Activated T-helper 17 cell treated with anti-CD3 and anti-CD28 coated beads, Interleukin-2, amount 50 U/mL, for 72 hours (primary cell): ENCODE measurements around the gene STIM1. TPM values are rescaled to one million over a fixed set of nuclear protein-coding genes. Genes with fewer than 3 reads are reported as not detected.

Experiments
- ATAC-seq: fragments of 150-1000 bp; cut with Tn5 transposase; replicated peaks from 2 replicates; pipeline ENCODE4 v1.10.0; 2021; ENCODE audit warnings: mild to moderate bottlenecking, moderate library complexity
- H3K27ac Mint-ChIP-seq: one replicate; pipeline ENCODE4 v1.8.0; 2022; ENCODE audit warnings: mixed read lengths
- H3K27me3 Mint-ChIP-seq: one replicate; pipeline ENCODE4 v1.8.0; 2022; ENCODE audit warnings: mixed read lengths
- H3K36me3 Mint-ChIP-seq: one replicate; pipeline ENCODE4 v1.8.0; 2022; ENCODE audit warnings: low read depth, mild to moderate bottlenecking, mixed read lengths
- H3K4me1 Mint-ChIP-seq: one replicate; pipeline ENCODE4 v1.8.0; 2022; ENCODE audit warnings: mixed read lengths
- H3K4me3 Mint-ChIP-seq: one replicate; pipeline ENCODE4 v1.8.0; 2022; ENCODE audit warnings: mild to moderate bottlenecking, mixed read lengths
- H3K9me3 Mint-ChIP-seq: one replicate; pipeline ENCODE4 v1.8.0; 2022; ENCODE audit warnings: mixed read lengths
- total RNA-seq, 2 donors: library from RNA; stranded (reverse); gene quantifications; one replicate each; pipeline ENCODE4 v1.2.3, GENCODE V29; 2022

STIM1 gene
- total RNA-seq, 2 donors from 2014 or later: 68.8 to 82.7 TPM

GRCh38 chr11:3916962-3917361 lies 61.5 kb downstream of the STIM1 start:
- Mint-ChIP-seq H3K9me3 (no peaks in the 10 kb centered on the region), H3K4me1 (peaks cover 40% of the 10 kb centered on the region), H3K4me3 (no peak overlapping the region), H3K36me3 (peaks cover 4% of the 10 kb centered on the region), H3K27me3 (no peaks in the 10 kb centered on the region), H3K27ac (peak overlapping the region; percentile 20)
- ATAC-seq: peak; percentile 34

DNA sequence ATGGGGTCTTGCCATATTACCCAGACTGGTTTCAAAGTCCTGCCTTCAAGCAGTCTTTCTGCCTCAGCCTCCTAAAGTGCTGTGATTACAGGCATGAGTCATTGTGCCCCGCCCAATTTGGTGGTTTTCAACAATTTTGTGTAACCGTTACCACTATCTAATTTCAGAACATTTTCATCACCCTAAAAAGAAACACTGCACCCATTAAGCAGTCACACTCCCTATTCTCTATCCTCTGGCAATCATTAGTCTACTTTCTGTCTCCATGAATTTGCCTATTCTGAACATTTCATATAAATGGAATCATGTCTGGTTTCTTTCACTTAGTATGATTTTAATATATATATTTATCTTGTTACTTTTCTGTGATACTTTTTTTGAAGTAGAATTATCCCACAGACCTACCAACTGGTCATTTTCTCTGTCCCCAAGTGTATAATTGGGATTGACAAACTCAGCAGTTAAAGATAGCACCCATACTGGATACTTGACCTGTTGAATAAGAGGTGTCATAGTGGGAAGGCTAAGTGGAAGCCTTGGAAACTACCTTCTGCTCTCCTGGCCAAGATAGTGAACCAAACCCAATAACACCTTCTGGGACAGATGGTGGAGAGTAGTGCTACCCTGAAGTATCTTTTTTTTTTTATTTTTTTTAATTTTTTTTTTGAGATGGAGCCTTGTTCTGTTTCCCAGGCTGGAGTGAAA lies 64.8 kb downstream of the STIM1 start:
- ATAC-seq: peak; percentile 90
- H3K4me1 Mint-ChIP-seq: peaks cover 34% of the 10 kb centered on the region
- peaks cover 4% of the 10 kb centered on the region for H3K36me3 Mint-ChIP-seq
- H3K27ac Mint-ChIP-seq: peak overlapping the region; percentile 85
- H3K4me3 Mint-ChIP-seq: peak overlapping the region; percentile 67
- no peaks in the 10 kb centered on the region for H3K27me3 Mint-ChIP-seq
- no peaks in the 10 kb centered on the region for H3K9me3 Mint-ChIP-seq

DNA sequence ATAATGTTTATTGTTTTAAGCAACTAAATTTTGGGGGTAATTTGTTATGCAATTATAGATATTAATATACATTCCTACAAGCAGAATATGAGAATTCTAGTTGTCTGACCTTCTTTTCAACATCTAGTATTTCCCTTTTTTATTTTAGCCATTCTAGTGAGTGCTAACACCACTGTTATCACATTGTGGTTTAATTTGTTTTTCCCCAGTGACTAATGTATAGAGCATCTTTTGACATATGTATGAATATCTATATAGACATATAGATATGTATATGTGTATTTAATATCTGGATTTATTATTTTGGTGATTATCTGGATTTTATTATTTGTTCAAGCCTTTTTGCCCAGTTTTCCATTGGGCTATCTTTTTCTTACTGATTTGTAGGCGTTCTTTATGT lies 66.6 kb downstream of the STIM1 start:
- no peak for ATAC-seq

GRCh38 chr11:3925513-3925912 lies 70.0 kb downstream of the STIM1 start:
- Mint-ChIP-seq H3K9me3 (no peaks in the 10 kb centered on the region), H3K36me3 (no peaks in the 10 kb centered on the region)

More for the DNA sequence above, 66.6 kb downstream of the STIM1 start:
- Mint-ChIP-seq H3K27me3 (no peaks in the 10 kb centered on the region), H3K36me3 (peaks cover 4% of the 10 kb centered on the region), H3K9me3 (no peaks in the 10 kb centered on the region), H3K4me3 (no peak overlapping the region), H3K27ac (no peak overlapping the region), H3K4me1 (peaks cover 32% of the 10 kb centered on the region)

GRCh38 chr11:3926458-3927095 lies 71.1 kb downstream of the STIM1 start:
- peaks cover 11% of the 10 kb centered on the region for H3K4me1 Mint-ChIP-seq
- no peaks in the 10 kb centered on the region for H3K27me3 Mint-ChIP-seq
- no peaks in the 10 kb centered on the region for H3K36me3 Mint-ChIP-seq
- ATAC-seq: no peak
- no peaks in the 10 kb centered on the region for H3K9me3 Mint-ChIP-seq
- no peak overlapping the region for H3K4me3 Mint-ChIP-seq
- no peak overlapping the region for H3K27ac Mint-ChIP-seq

More at GRCh38 chr11:3925513-3925912, 70.0 kb downstream of the STIM1 start:
- peaks cover 10% of the 10 kb centered on the region for H3K4me1 Mint-ChIP-seq
- H3K4me3 Mint-ChIP-seq: no peak overlapping the region
- no peak overlapping the region for H3K27ac Mint-ChIP-seq
- no peaks in the 10 kb centered on the region for H3K27me3 Mint-ChIP-seq
- no peak for ATAC-seq

DNA sequence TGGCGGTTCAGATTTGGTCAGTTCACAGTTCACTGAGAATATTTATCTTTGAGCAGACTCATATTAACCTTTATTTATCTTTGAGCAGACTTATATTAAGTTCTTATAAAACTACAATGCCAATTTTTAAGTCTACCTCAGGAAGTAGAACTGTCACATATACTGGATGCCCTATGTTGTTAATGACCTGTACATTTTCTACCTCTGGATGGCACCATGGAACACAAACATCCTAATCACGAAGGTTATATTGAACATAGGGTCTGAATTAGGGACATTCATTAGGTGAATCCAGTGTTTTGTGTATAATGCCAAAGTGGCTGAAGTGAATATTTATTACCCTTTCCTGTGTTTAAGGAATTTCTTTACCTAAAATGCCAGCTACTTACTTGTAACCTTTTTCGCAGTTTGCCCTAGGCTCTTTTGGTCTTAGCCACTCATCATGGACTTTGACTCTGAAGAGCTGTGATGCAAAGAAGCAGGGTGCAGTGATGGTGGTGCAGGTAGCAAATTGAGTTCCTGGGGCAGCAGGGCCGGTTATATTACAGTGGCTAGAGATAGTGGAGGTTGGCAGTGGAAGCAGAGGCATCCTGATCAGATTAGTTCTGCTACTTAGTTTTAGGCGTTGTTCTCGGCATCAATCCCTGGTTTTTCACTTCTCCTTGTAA lies 71.8 kb downstream of the STIM1 start:
- no peak for ATAC-seq
- Mint-ChIP-seq H3K27me3 (no peaks in the 10 kb centered on the region), H3K36me3 (no peaks in the 10 kb centered on the region), H3K4me3 (no peak overlapping the region), H3K27ac (no peak overlapping the region), H3K4me1 (peaks cover 11% of the 10 kb centered on the region), H3K9me3 (no peaks in the 10 kb centered on the region)

DNA sequence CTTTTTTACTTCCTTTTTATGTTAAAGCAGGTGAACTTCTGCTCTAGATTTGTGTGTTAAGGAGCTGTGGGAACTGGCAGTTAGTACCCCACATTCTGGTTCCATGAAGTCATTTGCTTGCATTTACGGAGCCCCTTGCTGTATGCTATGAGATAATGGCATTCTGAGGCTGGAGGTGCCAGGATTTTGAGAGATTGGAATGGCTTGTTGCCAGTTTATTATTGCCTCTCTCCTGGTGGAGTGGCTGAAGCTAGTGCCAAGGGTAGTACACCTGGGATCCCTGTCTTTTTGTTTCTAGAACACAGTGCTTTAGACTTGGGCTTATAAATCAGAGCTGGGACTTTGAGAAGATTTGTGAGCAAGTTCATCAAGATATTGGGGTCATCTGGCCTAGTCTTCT lies 73.8 kb downstream of the STIM1 start:
- H3K27me3 Mint-ChIP-seq: no peaks in the 10 kb centered on the region
- no peaks in the 10 kb centered on the region for H3K9me3 Mint-ChIP-seq
- peaks cover 21% of the 10 kb centered on the region for H3K4me1 Mint-ChIP-seq
- H3K36me3 Mint-ChIP-seq: no peaks in the 10 kb centered on the region
- no peak for ATAC-seq
- no peak overlapping the region for H3K4me3 Mint-ChIP-seq
- no peak overlapping the region for H3K27ac Mint-ChIP-seq

DNA sequence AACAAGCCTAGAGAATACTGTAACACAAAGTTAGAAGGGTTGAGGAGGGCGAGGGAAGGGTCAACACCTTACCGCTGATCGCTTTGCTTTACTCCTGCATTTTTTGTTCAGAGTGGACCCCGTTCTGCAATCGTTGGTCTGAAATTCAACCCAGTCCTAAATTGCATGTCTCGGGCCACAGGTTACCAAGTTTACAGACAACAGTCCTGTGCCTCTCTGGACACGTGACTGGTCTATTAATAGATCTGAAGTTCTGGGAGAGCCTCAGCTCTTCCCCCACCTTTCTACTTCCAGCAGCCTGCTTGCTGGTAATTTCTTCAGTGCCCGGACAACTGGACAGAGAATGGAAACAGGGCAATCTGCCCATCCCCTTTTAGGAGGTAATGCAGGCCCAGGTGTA lies 74.2 kb downstream of the STIM1 start:
- H3K27ac Mint-ChIP-seq: no peak overlapping the region
- no peaks in the 10 kb centered on the region for H3K36me3 Mint-ChIP-seq
- H3K27me3 Mint-ChIP-seq: no peaks in the 10 kb centered on the region
- no peaks in the 10 kb centered on the region for H3K9me3 Mint-ChIP-seq
- no peak overlapping the region for H3K4me3 Mint-ChIP-seq
- peaks cover 25% of the 10 kb centered on the region for H3K4me1 Mint-ChIP-seq
- ATAC-seq: no peak

GRCh38 chr11:3932698-3933097 lies 77.2 kb downstream of the STIM1 start:
- Mint-ChIP-seq H3K4me1 (peaks cover 37% of the 10 kb centered on the region), H3K9me3 (no peaks in the 10 kb centered on the region), H3K36me3 (no peaks in the 10 kb centered on the region), H3K27me3 (no peaks in the 10 kb centered on the region), H3K27ac (no peak overlapping the region), H3K4me3 (no peak overlapping the region)
- no peak for ATAC-seq

DNA sequence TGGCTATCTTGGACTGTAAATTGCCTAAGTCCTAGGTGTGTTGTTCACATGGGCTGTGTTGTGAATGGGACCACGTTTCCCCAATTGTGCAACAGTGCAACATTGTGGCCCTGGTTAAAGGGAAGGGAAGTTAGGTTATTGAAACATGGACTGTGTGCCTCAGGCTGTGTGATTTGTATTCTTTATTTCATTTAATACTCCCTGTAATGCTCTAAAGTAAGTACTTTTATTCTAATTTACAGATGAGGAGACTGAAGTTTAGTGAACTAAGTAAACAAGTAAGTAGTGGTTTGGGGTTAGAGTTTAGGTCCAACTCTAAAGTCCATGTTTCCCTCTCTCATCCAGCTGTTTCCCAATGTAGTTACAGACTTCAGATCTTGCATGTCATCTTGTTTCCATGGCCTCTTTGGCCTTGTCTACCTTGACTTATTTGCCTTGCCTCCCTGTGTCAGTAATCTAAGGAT lies 77.7 kb downstream of the STIM1 start:
- no peaks in the 10 kb centered on the region for H3K9me3 Mint-ChIP-seq
- no peaks in the 10 kb centered on the region for H3K36me3 Mint-ChIP-seq
- H3K27ac Mint-ChIP-seq: no peak overlapping the region
- no peak overlapping the region for H3K4me3 Mint-ChIP-seq
- no peaks in the 10 kb centered on the region for H3K27me3 Mint-ChIP-seq
- no peak for ATAC-seq
- H3K4me1 Mint-ChIP-seq: peaks cover 37% of the 10 kb centered on the region

DNA sequence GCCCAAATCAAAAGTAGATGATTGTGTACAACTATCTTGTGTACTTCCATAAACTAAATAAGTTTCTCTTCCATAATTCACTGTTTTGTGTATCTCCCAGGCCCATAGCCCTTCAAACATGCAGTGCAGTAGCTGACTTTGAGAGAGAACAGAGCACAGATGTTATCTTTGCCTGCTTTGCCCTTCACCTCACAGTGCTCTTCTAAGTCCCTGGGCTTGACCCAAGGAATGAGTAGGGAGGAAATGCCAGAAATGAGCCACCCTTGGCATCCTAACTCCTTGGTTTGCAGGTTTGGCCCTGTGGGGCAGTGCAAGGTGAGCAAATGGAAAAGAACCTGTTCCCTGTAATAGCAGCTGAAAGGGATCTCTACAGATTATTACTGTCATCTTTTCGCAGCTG lies 79.2 kb downstream of the STIM1 start:
- ATAC-seq: no peak
- Mint-ChIP-seq H3K4me1 (peaks cover 36% of the 10 kb centered on the region), H3K27ac (peak overlapping the region; percentile 82), H3K4me3 (no peak overlapping the region), H3K36me3 (no peaks in the 10 kb centered on the region), H3K27me3 (no peaks in the 10 kb centered on the region), H3K9me3 (no peaks in the 10 kb centered on the region)

- Mint-ChIP-seq H3K27ac (no peak overlapping the region), H3K4me1 (peaks cover 46% of the 10 kb centered on the region)
- no peak for ATAC-seq
These were observed 81.1 kb downstream of the STIM1 start for GRCh38 chr11:3936517-3936916.

GRCh38 chr11:3939211-3939610 lies 83.7 kb downstream of the STIM1 start:
- Mint-ChIP-seq H3K4me1 (peaks cover 61% of the 10 kb centered on the region), H3K27ac (peak overlapping the region; percentile 12), H3K4me3 (peak overlapping the region; percentile 25), H3K9me3 (no peaks in the 10 kb centered on the region), H3K36me3 (no peaks in the 10 kb centered on the region), H3K27me3 (no peaks in the 10 kb centered on the region)
- peak; percentile 64 for ATAC-seq

More at GRCh38 chr11:3936517-3936916, 81.1 kb downstream of the STIM1 start:
- Mint-ChIP-seq H3K36me3 (no peaks in the 10 kb centered on the region), H3K4me3 (no peak overlapping the region), H3K27me3 (no peaks in the 10 kb centered on the region), H3K9me3 (no peaks in the 10 kb centered on the region)

GRCh38 chr11:3939651-3940190 lies 84.3 kb downstream of the STIM1 start:
- Mint-ChIP-seq H3K27ac (peak overlapping the region; percentile 12), H3K36me3 (no peaks in the 10 kb centered on the region), H3K4me1 (peaks cover 61% of the 10 kb centered on the region), H3K27me3 (no peaks in the 10 kb centered on the region), H3K4me3 (peak overlapping the region; percentile 25), H3K9me3 (no peaks in the 10 kb centered on the region)
- ATAC-seq: no peak
